ENCODE measurements around the gene DUS1L.

Gene DUS1L

GRCh38 chr17:82065638-82066303 lies at the start of gene DUS1L:
Gene DUS1L, minus strand, starts transcription at chr17:82065804. Its CDS starts 745 bp downstream, at chr17:82065059.
- peak; percentile 75 for DNase-seq (ENCODE audit: low spot score)

GRCh38 chr17:82114872-82115271 lies 49.3 kb upstream of the DUS1L start:
- DNase-seq (ENCODE audit: low spot score), result no peak

DNA sequence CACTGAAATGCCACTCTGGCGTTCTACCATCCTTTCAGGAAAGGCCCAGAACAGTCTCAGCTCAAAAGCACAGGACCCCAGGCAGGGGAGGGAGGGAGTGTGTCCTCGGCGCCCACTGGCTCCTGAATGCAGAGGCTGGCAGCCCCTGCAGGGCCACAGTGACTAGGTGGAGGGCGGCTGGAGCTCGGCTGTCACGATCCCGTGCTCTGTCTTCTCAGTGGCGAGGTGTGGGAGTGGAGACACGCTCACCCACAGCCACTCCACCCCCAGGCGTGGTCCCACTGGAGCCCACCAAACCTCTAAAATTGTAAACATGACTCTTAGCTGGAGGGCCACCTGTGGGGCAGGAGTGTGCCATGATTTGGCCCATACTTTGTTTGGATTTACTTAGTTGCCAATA lies 48.8 kb upstream of the DUS1L start:
- DNase-seq (ENCODE audit: low spot score), result no peak

- DNase-seq (ENCODE audit: low spot score), result no peak
These were observed 48.3 kb upstream of the DUS1L start for GRCh38 chr17:82113941-82114340.

DNA sequence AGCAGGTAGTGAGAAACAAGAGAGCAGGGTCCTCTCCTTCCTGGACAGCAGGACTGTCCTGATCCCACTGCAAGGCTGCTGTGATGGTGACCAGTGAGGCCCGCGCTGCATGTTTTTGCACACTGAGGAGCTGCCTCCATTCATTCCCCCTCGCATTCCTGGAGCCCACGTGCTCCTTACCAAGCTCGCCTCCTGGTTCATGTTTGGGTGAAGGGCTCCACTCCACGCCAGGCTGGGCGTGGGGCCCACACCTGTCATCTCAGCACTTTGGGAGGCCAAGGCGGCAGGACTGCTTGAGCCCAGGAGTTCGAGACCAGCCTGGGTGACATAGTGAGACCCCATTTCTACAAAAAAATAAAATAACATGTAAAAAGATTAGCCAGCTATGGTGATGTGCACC lies 47.8 kb upstream of the DUS1L start:
- no peak for DNase-seq (ENCODE audit: low spot score)

GRCh38 chr17:82112914-82113311 lies 47.3 kb upstream of the DUS1L start:
- no peak for DNase-seq (ENCODE audit: low spot score)

DNA sequence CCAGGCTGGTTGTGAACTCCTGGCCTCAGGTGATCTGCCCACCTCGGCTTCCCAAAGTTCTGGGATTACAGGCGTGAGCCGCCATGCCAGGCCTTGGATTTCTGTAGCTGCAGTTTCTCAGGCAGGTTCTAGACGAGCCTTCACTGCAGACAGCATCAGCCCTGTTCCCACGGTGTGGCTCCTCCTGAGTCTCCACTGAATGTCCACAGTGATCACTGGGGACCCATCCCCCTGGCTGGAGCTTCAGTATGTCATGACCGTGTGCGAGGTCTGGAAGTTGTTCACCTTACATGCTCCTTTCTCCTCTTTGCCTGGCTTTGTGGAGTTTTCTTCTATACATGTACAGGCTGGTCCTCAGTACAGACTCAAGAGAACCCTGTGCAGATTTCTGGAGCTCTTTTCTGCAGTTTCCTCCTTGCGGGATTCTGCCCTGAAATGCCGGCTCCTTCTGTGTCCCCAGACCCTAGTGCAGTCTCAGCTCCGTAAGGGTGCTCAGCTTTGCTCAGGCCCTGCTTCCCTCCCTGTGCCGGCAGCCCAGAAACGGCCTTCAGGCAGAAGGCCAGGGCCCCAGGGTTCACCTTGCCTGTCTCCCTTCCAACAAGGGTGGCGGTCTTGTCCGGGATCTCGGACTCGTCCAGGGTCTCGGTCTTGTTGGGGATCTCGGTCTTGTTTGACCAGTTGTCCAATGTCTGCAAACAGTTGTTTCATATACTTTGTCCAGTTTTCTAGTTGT lies 46.7 kb upstream of the DUS1L start:
- DNase-seq (ENCODE audit: low spot score), result no peak

DNA sequence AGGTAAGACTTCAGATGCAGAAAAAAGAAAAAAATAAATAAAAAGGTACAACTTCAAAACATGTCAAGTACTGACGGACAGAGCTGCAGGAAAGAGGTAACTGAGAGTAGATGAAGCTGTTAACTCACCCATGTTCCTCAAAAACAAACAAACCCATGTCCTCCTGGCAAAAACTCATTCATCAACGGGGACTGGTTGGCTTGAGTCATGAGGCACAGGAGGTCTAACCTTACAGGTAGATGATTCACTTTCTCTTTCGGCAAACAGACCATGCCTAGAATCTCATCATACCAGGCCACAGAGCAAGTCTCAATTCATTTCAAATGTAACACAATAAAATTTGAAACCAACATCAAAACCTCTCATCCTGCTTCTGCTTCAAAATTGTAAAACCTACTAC lies 44.7 kb upstream of the DUS1L start:
- peak; percentile 56 for DNase-seq (ENCODE audit: low spot score)

DNA sequence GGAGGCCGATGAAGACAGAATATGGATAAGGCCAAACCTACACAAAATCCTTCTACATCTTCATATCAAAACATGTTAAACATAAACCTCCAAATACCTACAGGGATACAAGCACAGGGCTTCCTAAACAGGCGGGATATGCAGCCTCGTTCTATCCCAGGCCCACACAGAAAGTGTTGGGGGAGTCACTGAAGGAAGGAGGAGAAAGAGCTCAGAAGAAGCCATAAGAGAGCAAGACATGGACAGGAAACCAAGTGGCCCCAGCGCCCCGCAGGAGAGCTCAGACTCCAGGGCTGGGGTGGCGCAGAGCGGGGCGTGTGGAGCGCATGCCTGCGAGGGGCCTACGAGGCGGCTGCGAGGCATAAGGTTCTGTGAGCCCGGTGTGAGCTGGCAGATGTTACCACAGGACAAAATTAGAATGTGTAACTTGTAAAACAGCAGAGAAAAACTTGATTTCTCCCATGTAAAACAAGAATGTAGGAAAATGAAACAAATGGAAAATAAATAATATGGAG lies 43.4 kb upstream of the DUS1L start:
- no peak for DNase-seq (ENCODE audit: low spot score)

GRCh38 chr17:82108496-82108945 lies 42.9 kb upstream of the DUS1L start:
- no peak for DNase-seq (ENCODE audit: low spot score)

DNA sequence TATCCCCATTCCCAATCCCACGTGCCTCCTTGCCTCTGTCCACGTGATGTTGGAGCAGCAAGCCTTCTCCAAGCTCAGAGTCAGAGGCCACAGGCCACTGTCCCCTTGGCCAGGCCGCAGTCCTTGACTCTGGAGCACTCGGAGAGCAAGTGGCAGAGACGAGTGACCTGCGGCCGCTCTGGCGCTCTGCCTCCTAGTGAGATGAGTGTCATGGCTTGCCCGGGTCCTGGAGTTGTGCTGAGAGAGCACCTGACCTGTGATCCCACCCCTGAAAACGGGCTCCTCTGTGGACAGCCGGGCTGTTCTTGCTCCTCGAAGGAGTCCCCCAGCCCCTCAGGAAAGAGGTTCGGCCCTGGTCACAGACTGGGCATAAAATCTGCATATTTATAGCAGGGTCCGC lies 42.4 kb upstream of the DUS1L start:
- no peak for DNase-seq (ENCODE audit: low spot score)

- DNase-seq (ENCODE audit: low spot score), result peak; percentile 67
These were observed 41.8 kb upstream of the DUS1L start for GRCh38 chr17:82107341-82107860.

DNA sequence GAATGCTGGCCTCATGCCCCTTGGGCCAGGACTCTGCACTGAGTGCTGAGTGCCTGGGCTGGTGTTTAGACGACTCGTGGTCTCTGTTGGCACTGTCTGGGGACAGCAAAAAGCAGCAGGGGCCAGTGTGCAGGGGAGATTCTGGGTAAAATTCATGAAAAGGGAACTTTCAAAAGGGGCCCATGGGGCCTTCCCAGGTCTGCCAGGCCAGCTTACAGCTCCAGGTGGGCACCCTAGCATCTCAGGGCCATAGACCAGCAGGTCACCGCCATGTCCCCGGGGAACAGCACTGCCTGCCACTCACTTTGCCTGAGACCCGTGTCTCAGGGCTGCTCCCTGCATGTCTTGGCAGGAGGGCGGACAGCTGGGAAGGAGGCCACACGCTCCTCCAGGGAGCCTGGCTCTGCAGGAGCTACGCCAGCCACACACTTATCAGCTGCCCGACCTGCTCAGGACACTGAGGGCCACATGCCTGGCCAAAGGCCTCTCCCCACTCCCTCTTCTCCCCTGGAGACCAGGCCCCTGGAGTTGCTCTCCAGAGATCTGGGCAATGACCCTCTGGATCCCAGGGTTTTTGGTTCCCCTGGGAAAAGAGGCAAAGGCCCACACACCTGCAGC lies 41.2 kb upstream of the DUS1L start:
- DNase-seq (ENCODE audit: low spot score), result no peak

GRCh38 chr17:82105882-82106687 lies 40.5 kb upstream of the DUS1L start:
- peak; percentile 80 for DNase-seq (ENCODE audit: low spot score)

GRCh38 chr17:82105417-82105881 lies 39.8 kb upstream of the DUS1L start:
- DNase-seq (ENCODE audit: low spot score), result no peak

GRCh38 chr17:82104797-82105416 lies 39.3 kb upstream of the DUS1L start:
- no peak for DNase-seq (ENCODE audit: low spot score)

DNA sequence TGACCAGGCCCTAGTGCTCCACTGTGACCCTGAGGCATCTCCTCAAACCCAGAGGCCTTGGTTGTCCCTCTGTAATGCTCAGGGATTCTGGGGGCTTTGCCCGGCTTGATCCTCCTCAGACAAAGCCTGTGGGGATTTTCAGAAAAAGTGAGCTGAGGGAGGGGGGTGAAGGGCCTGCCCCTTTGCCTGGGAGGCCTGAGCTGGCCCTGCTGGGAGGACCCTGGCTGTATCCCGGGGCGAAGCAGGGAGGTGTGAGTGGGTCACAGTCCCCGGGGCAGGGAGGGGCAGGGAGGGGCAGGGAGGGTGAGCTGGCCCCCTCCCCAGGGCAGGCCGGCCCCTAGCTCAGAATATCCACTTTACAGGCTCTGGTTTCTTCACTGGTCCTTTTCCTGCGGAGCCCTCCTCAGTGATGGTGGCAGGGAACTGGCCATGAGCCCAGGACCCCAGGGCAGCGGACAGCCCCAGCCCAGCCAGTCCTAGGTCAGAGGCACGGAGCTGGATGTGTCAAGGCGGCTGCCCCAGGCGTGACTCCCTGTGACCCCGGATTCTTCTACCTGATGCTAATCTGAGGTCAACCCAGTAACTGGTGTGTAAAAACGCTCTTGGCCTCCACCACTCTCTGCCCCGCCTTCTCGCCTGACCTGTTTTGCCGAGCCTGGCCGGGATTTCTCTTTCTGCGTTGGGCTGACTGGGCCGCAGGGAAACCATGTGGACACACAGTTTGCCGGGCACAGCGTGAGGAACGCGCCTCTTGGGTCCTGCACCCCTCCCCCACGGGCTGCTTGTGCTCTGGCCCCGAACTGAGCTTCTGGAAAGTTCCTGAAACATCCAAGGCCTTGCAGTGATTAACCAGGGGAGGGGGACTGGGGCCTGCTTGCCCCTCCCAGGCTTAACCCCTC lies 38.2 kb upstream of the DUS1L start:
- no peak for DNase-seq (ENCODE audit: low spot score)

- peak; percentile 57 for DNase-seq (ENCODE audit: low spot score)
These were observed 36.4 kb upstream of the DUS1L start for GRCh38 chr17:82101767-82102679.

GRCh38 chr17:82101301-82101715 lies 35.7 kb upstream of the DUS1L start:
- no peak for DNase-seq (ENCODE audit: low spot score)
